B cell (primary cell): ENCODE results near the gene USP6NL. TPM values are rescaled to one million over a fixed set of nuclear protein-coding genes. Genes with fewer than 3 reads are reported as not detected.

Experiments
- ATAC-seq: fragments of 200-7000 bp; cut with Tn5 transposase; one replicate; pipeline ENCODE4 v1.10.0; 2021; ENCODE audit warnings: low read depth, mild to moderate bottlenecking, moderate number of reproducible peaks, moderate library complexity
- CTCF ChIA-PET: fragments of 350-600 bp; sonication (Branson Sonifier 250); formaldehyde crosslinking; loops from one replicate; lab custom pipeline; 2021; ENCODE audit warnings: antibody characterized with exemption, inconsistent platforms; lab: Charles Lee
- POLR2A ChIA-PET: fragments of 350-600 bp; sonication (Branson Sonifier 250); formaldehyde crosslinking; loops from one replicate; lab custom pipeline; 2021; ENCODE audit warnings: antibody characterized with exemption; lab: Charles Lee
- DNase-seq: peaks from one replicate; pipeline ENCODE4 v3.0.0; 2013
- H2AFZ ChIP-seq: 2 replicates; pipeline ENCODE4 v1.6.1; 2012; ENCODE audit warnings: mild to moderate bottlenecking, low read depth, low read length; ENCODE audit not compliant: insufficient read depth, poor library complexity, severe bottlenecking
- H3K27ac ChIP-seq, 2 donors: 1 replicate in 1 of 2; 2 replicates in 1 of 2; pipeline ENCODE4 v1.5.1; 2012 to 2013; ENCODE audit warnings: low read length in 2 of 2, mild to moderate bottlenecking in 2 of 2, moderate library complexity in 1 of 2
- H3K27me3 ChIP-seq, 4 experiments: fragments of 200-600 bp in 1 of 4; sonication (generic) in 1 of 4; replicated peaks in 1 of 4; 1 replicate in 2 of 4; 2 replicates in 2 of 4; pipeline versions ENCODE4 v1.6.1 to v1.7.0; 2013 to 2016; ENCODE audit warnings: low read length in 3 of 4, mild to moderate bottlenecking in 2 of 4, mixed read lengths in 1 of 4, moderate library complexity in 1 of 4; ENCODE audit not compliant: insufficient read depth in 4 of 4, control insufficient read depth in 3 of 4; ENCODE audit errors: control extremely low read depth in 1 of 4
- H3K36me3 ChIP-seq, 2 experiments: replicated peaks in 1 of 2; 1 replicate in 1 of 2; 2 replicates in 1 of 2; pipeline versions ENCODE4 v1.6.1 to v1.7.1; 2013; ENCODE audit warnings: low read length in 1 of 2; ENCODE audit not compliant: insufficient read depth in 2 of 2, control insufficient read depth in 1 of 2; ENCODE audit errors: control extremely low read depth in 1 of 2, extremely low read depth in 1 of 2
- H3K4me1 ChIP-seq, 2 donors: fragments of 200-600 bp in 1 of 2; sonication (generic) in 1 of 2; 1 replicate in 1 of 2; 2 replicates in 1 of 2; pipeline versions ENCODE4 v1.5.1 to v1.6.1; 2013 to 2017; ENCODE audit warnings: low read length in 2 of 2; ENCODE audit not compliant: control insufficient read depth in 2 of 2, insufficient read depth in 2 of 2
- H3K4me2 ChIP-seq: replicated peaks from 2 replicates; pipeline ENCODE3; 2012; ENCODE audit warnings: mild to moderate bottlenecking, low read depth, low read length; ENCODE audit not compliant: poor library complexity, severe bottlenecking
- H3K4me3 ChIP-seq, 5 experiments: fragments of 200-600 bp in 1 of 5; sonication (generic) in 1 of 5; 1 replicate in 3 of 5; 2 replicates in 2 of 5; pipeline versions ENCODE4 v1.5.1 to v1.7.0; 2011 to 2016; ENCODE audit warnings: low read length in 4 of 5, mild to moderate bottlenecking in 4 of 5, low read depth in 2 of 5, control low read depth in 1 of 5, moderate library complexity in 1 of 5; ENCODE audit not compliant: insufficient read depth in 1 of 5; ENCODE audit errors: control extremely low read depth in 1 of 5, extremely low read depth in 1 of 5
- H3K79me2 ChIP-seq: fragments of 200-600 bp; sonication (generic); one replicate; pipeline ENCODE4 v1.6.0; 2016; ENCODE audit warnings: low read length; ENCODE audit not compliant: control insufficient read depth, insufficient read depth
- H3K9ac ChIP-seq: fragments of 200-600 bp; sonication (generic); 2 replicates; pipeline ENCODE4 v1.6.1; 2017; ENCODE audit warnings: mild to moderate bottlenecking, low read length, moderate library complexity
- H3K9me3 ChIP-seq, 3 donors: one replicate each; pipeline versions ENCODE4 v1.6.1 to v1.7.1; 2013; ENCODE audit warnings: low read length in 2 of 3; ENCODE audit not compliant: control insufficient read depth in 2 of 3, insufficient read depth in 1 of 3; ENCODE audit errors: control extremely low read depth in 1 of 3
- H4K20me1 ChIP-seq: 2 replicates; pipeline ENCODE4 v1.6.0; 2012; ENCODE audit warnings: mild to moderate bottlenecking, low read length; ENCODE audit not compliant: insufficient read depth, control insufficient read depth, poor library complexity, severe bottlenecking
- H3K27ac Mint-ChIP-seq: one replicate; pipeline ENCODE4 v1.8.0; 2021; ENCODE audit warnings: mixed read lengths
- H3K27me3 Mint-ChIP-seq: one replicate; pipeline ENCODE4 v1.8.0; 2021; ENCODE audit warnings: mixed read lengths
- H3K4me1 Mint-ChIP-seq: one replicate; pipeline ENCODE4 v1.8.0; 2021; ENCODE audit warnings: mixed read lengths
- H3K4me3 Mint-ChIP-seq: one replicate; pipeline ENCODE4 v1.8.0; 2021; ENCODE audit warnings: mixed read lengths
- H3K9me3 Mint-ChIP-seq: one replicate; pipeline ENCODE4 v1.8.0; 2022; ENCODE audit warnings: mixed read lengths; ENCODE audit not compliant: insufficient read depth
- CTCF ChIP-seq: fragments of 200-600 bp; IDR thresholded peaks from one replicate; pipeline ENCODE4 v1.8.0; 2022; ENCODE audit warnings: antibody characterized with exemption, mild to moderate bottlenecking
- EZH2 ChIP-seq: IDR thresholded peaks from 2 replicates; pipeline ENCODE4 v1.6.1; 2012; ENCODE audit warnings: borderline replicate concordance, low read depth, mild to moderate bottlenecking, moderate library complexity, low read length; ENCODE audit not compliant: insufficient read depth, poor library complexity, severe bottlenecking
- WGBS: methylation state at CpG from one replicate; pipeline ENCODE4 v1.1.5; 2013; ENCODE audit warnings: missing lambda C conversion rate; ENCODE audit not compliant: insufficient coverage; 5-methylcytosine and 5-hydroxymethylcytosine counted together
- intact Hi-C: fragments of 100-400 bp; cut with micrococcal nuclease; formaldehyde crosslinking; loops from one replicate; pipeline ENCODE4 v1.10.0; 2022
- polyA plus RNA-seq: library from polyadenylated mRNA; depleted of rRNA; stranded (reverse); fragments of >200 nt; gene quantifications from 2 replicates; pipeline ENCODE4 v1.2.3, GENCODE V29; 2012
- total RNA-seq, 2 donors: library from RNA; stranded (reverse); fragments of 120-200 nt in 1 of 2; gene quantifications; 1 replicate in 1 of 2; 2 replicates in 1 of 2; pipeline versions ENCODE4 v1.2.3 to v1.2.4, GENCODE V29; 2013 to 2022

USP6NL gene
- total and polyA plus RNA-seq, 2 donors (not counting 1 experiment from before 2014, with no cell fraction given), result 27.0 to 61.5 TPM

DNA sequence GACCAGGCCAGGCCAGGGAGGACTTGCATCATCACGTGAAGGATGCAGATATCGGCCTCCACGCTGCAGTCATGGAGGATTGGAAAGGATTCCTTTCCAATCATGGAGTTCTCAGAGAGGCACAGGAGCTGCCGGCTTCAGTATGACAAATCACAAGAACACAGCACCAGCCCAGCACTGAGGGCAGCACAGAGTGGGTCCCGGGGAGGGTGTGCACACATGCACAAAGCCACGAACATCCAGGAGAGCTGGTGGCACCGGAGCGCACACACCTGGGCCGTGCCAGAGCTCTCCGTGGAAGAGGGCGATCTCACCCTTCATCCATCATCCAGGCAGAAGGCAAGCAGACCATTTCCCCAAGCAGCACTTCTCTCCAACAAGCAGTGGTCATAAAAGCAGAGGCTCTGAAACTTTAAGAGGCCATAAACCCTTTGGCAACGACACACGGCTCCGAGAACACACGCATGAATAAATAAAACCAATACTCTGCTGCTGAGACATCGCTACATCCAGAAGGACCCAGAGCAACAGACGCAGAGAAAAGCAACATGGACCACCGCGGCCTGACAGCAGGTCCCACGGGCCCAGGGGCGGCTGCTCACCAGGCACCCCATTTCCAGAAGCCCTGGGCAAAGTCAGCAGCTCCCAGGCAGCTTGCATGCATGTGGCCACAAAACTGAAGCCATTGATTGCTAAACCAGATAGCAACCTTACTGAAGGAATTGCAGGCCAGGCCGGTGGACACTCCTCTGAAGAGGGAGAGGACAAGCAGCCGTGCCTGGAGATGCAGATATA is 180.8 kb downstream of the USP6NL start:
- 92% methylated on average over 23 of the region's 23 CpGs for WGBS
- ChIA-PET CTCF (no interaction called here), POLR2A (no interaction called here)
- DNase-seq (no peak), ATAC-seq (no peak)
- Histone ChIP-seq H3K27ac (no peak overlapping the region), H2AFZ (no peak overlapping the region), H3K9me3 (peaks cover 0 to 8% (median 3%) of the 10 kb centered on the region in 3 donors), H3K4me1 (no peaks in the 10 kb centered on the region), H3K4me2 (no peak overlapping the region), H3K79me2 (no peaks in the 10 kb centered on the region), H3K9ac (no peak overlapping the region), H3K4me3 (no peak overlapping the region), H3K27me3 (no peaks in the 10 kb centered on the region), H3K36me3 (no peaks in the 10 kb centered on the region), H4K20me1 (no peaks in the 10 kb centered on the region)
- Mint-ChIP-seq H3K27me3 (peaks cover 5% of the 10 kb centered on the region), H3K27ac (no peak overlapping the region), H3K9me3 (no peaks in the 10 kb centered on the region), H3K4me1 (no peaks in the 10 kb centered on the region), H3K4me3 (no peak overlapping the region)
- TF ChIP-seq EZH2 (no peak), CTCF (no peak)
- intact Hi-C loops, result no loop called here

DNA sequence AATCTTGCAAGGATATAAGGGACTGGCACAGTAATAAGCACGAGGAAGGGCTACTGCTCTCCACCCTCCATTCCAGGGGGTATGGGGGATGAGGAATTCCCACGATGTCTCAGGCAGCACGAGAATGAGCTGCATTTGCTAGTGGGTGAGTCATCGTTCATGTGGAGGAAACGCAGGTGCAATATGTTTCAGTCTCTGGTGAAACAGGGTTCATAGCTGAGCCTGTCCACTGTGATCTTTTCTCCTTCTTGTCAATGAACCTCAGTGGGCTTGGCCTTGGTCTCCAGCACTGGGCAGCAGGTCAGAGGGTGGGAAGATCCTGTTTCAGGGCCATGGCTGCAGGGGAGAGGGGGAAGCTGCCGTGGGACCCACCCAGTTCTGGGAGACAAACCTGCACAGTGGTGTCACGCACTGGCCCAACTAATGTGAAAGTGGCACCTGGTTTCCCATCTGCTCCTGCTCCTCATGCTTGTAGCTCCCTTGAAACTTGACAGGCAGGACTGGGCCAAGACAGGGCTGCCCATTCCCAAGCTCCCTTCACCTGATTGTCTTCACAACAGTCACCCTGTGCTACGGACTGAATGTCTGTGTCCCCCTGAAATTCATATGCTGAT is 181.9 kb downstream of the USP6NL start:
- WGBS, result 85% methylated on average over 5 of the region's 8 CpGs
- H3K27me3 ChIP-seq, result no peaks in the 10 kb centered on the region
- H3K79me2 ChIP-seq, result no peaks in the 10 kb centered on the region
- ATAC-seq, result no peak
- no peak for DNase-seq
- H3K9ac ChIP-seq, result no peak overlapping the region
- TF ChIP-seq CTCF (no peak), EZH2 (no peak)
- Mint-ChIP-seq H3K27me3 (peaks cover 5% of the 10 kb centered on the region), H3K4me1 (no peaks in the 10 kb centered on the region), H3K27ac (no peak overlapping the region), H3K9me3 (no peaks in the 10 kb centered on the region), H3K4me3 (no peak overlapping the region)
- H3K4me3 ChIP-seq, result no peak overlapping the region
- CTCF ChIA-PET, result interaction anchor here (1.5 to 2.1 kb wide), 2 partner anchors 18 to 328 kb away, joined by 3 to 7 read pairs; no protein-coding TSS in a partner anchor
- no peaks in the 10 kb centered on the region for H3K4me1 ChIP-seq
- H3K27ac ChIP-seq, result no peak overlapping the region
- POLR2A ChIA-PET, result no interaction called here
- intact Hi-C loops, result no loop called here
- H3K9me3 ChIP-seq, result peaks cover 0 to 8% (median 3%) of the 10 kb centered on the region in 3 donors
- H3K4me2 ChIP-seq, result no peak overlapping the region
- no peaks in the 10 kb centered on the region for H3K36me3 ChIP-seq
- no peaks in the 10 kb centered on the region for H4K20me1 ChIP-seq
- no peak overlapping the region for H2AFZ ChIP-seq
